HG03432 (cell line): ENCODE measurements around the gene PTGES2.
"Not testable (repeated sequence)": the region's sequence is repeated elsewhere in the genome, so short reads cannot be mapped to it uniquely, and the experiment has no call there.

Source experiments
- ATAC-seq: cut with Tn5 transposase; IDR thresholded peaks from one replicate; pipeline ENCODE4 v1.9.1; 2021; ENCODE audit warnings: mild to moderate bottlenecking, moderate library complexity; ENCODE audit not compliant: unreplicated experiment

PTGES2 gene

GRCh38 chr9:128092199-128092977 lies 35.1 kb downstream of the PTGES2 start:
- ATAC-seq, result no peak

- ATAC-seq, result no peak
Measured at GRCh38 chr9:128091571-128091970, 36.0 kb downstream of the PTGES2 start.

DNA sequence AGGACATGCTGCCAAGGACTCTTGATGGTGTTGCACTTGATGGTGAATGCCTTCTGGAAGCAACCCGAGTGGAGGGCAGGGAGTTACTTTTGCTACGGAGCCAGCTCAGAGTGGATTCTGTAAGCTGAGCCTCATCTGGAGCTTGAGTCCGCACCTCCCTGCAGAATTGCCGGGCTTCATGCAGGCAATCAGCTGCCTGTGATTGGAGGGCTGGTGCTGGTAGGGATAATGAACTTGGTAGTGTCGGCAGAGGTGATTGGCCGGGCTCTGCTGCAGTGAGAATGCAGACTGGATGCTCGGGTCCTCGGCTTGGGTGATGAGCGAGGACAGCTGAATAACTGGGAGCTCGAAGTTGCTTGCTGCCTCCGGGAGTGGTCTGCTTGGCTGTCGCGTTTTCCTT lies 36.4 kb downstream of the PTGES2 start:
- ATAC-seq, result no peak

DNA sequence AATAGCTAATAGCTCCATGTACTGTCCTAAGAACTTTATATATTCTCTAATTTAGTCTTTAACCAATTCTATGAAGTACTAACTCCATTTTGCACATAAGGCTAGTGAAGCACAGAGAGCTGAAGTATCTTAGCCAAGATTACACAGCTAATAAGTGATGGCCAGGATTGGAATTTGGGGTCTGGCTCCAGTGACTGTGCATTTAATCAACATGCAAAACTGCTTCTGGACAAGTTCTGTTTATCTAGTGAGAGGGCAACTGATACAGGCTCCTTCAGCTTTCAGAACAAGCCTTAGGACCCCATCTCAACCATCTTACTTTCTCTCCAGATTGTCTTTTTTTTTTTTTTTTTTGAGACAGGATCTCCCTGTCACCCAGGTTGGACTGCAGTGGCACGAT lies 38.2 kb downstream of the PTGES2 start:
- no peak for ATAC-seq

DNA sequence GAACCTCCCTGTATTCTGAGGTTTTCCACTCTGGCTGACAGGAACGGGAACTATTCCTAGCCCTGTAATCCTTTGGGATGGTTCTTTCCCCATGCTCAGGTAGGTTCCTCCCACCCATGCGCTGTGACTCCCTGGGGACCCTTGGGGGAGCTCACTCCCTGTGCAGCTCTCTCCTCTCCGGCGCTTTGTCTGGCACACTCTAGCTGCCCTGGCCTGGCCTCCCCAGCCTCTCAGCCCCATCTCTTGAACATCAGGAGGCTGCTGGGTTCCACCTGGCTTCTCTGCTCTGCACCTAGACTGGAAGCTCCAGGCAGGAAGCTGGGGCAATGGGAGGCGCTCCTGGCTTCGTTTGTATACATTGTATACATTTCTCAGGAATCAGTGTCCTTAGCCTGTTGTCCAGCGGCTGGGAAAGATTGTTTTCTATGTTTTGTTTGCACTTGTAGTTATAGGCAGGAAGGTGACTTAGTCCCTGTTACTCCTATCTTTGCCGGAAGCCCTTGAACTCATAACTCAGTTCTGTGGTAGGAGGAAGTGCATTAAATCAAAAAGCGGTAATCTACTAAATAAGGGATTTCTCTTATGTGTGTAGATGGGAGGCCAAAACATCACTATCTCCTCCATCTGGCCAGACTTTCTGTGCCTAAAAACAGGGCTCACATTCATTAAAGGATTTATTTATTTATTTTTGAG lies 39.1 kb downstream of the PTGES2 start:
- no peak for ATAC-seq

DNA sequence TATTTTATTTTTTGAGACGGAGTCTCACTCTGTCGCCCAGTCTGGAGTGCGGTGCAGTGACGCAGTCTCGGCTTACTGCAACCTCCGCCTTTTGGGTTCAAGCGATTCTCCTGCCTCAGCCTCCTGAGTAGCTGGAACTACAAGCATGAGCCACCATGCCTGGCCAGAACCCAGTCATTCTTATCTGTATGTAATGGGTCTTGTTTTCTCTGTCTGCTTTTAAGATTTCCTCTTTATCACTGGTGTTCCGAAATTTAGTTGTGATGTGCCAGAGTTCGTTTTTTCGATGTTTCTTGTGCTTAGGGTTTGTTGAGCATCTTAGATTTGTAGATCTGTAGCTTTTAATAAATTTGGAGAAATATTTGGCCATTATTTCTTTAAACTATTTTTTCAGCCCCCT lies 40.3 kb downstream of the PTGES2 start:
- no peak for ATAC-seq

DNA sequence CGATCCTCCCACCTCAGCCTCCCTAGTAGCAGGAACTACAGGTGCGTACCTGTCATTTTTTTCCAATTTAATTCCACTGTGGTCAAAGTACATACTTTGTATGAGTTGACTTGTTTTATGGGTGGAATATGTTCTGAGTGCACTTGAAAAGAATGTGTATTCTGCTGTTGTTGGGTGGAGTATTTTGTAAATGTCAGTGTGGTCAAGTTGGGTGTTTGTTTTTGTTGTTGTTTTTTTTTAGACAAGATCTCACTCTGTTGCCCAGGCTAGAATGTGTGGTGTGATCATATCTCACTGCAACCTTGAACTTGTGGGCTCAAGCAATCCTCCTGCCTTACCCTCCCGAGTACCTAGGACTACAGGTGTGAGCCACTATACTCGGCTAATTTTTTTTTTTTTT lies 41.6 kb downstream of the PTGES2 start:
- no peak for ATAC-seq

GRCh38 chr9:128084746-128085145 lies 42.8 kb downstream of the PTGES2 start:
- no peak for ATAC-seq

GRCh38 chr9:128082151-128082550 lies 45.4 kb downstream of the PTGES2 start:
- ATAC-seq, result no peak

GRCh38 chr9:128081056-128081455 lies 46.5 kb downstream of the PTGES2 start:
- ATAC-seq, result no peak

DNA sequence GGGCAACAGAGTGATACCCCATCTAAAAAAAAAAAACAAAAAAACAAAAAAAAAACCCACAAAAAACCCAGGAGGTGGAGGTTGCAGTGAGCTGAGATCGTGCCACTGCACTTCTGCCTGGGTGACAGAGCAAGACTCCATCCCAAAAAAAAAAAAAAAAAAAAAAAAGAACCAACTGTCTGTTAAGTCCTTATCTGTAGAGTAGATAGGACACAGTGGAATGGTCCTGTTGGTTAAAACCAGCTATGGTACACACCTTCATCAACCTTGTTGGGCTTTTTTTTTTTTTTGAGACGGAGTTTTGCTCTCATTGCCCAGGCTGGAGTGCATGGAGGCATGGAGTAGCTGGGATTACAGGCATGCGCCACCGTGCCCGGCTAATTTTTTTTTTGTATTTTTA lies 47.3 kb downstream of the PTGES2 start:
- ATAC-seq, result no peak

- ATAC-seq, result no peak
Measured at GRCh38 chr9:128078504-128079434, 48.8 kb downstream of the PTGES2 start.

DNA sequence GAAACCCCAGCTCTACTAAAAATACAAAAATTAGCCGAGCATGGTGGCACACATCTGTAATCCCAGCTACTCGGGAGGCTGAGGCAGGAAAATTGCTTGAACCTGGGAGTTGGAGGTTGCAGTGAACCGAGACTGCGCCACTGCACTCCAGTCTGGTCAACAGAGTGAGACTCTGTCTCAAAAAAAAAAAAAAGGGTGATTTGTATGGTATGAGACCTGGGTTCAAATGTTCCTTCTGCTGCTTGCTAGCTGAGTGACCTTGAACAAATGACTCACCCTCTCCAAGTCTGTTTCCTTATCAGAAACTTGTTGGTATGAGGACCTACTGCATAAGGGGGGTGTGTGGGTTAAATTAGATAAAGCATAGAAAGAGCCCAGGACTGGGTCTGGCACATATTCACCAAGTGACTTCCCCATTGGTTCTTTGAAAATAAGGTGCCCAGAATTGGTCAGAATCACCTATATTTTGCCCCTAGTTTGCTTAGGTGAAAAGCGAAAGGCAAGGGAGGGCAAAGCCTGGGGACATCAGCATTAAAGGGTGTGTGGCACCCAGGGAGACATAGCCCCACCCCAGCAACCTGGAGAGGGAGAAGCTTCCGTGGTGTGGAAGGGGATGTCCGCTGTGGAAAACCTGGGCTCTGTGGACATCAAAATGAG lies 49.6 kb downstream of the PTGES2 start:
- ATAC-seq, result no peak

- no peak for ATAC-seq
Measured at GRCh38 chr9:128073253-128073886, 54.2 kb downstream of the PTGES2 start.

- no peak for ATAC-seq
Measured at GRCh38 chr9:128072144-128073021, 55.1 kb downstream of the PTGES2 start.

- not testable (repeated sequence) for ATAC-seq
Measured at GRCh38 chr9:128071475-128071874, 56.1 kb downstream of the PTGES2 start.

- no peak for ATAC-seq
Measured at GRCh38 chr9:128070874-128071273, 56.7 kb downstream of the PTGES2 start.
